HepG2 (cell line): Measurements from ENCODE around the gene NPAS2. TPM values are rescaled to one million over a fixed set of nuclear protein-coding genes. Genes with fewer than 3 reads are reported as not detected.

Experiments used
- ARNTL ChIP-seq: sonication (generic); formaldehyde crosslinking; IDR thresholded peaks from 2 replicates; pipeline ENCODE4 v1.4.0; 2020; ENCODE audit warnings: mild to moderate bottlenecking, missing genetic modification reagents
- ATM ChIP-seq: fragments of 450-650 bp; IDR thresholded peaks from 2 replicates; pipeline ENCODE4 v1.7.1; 2017; ENCODE audit warnings: mild to moderate bottlenecking, borderline replicate concordance
- GPN1 ChIP-seq: sonication (generic); formaldehyde crosslinking; IDR thresholded peaks from 2 replicates; pipeline ENCODE4 v1.5.1; 2020; ENCODE audit warnings: missing genetic modification reagents, borderline replicate concordance
- HOXA3 ChIP-seq: sonication (generic); formaldehyde crosslinking; IDR thresholded peaks from 2 replicates; pipeline ENCODE4 v1.5.0; 2020; ENCODE audit warnings: missing genetic modification reagents
- KAT7 ChIP-seq: IDR thresholded peaks from 2 replicates; pipeline ENCODE4 v1.6.1; 2018; ENCODE audit warnings: borderline replicate concordance, missing compliant biosample characterization
- KLF11 ChIP-seq: IDR thresholded peaks from 2 replicates; pipeline ENCODE4 v1.6.1; 2016; ENCODE audit warnings: missing compliant biosample characterization
- MBD4 ChIP-seq: IDR thresholded peaks from 2 replicates; pipeline ENCODE4 v1.6.1; 2012; ENCODE audit warnings: low read length, inconsistent platforms, borderline replicate concordance
- THAP11 ChIP-seq: IDR thresholded peaks from 2 replicates; pipeline ENCODE4 v1.6.1; 2016; ENCODE audit warnings: missing biosample characterization, missing genetic modification reagents
- ZBTB38 ChIP-seq: sonication (generic); formaldehyde crosslinking; IDR thresholded peaks from 2 replicates; pipeline ENCODE4 v1.5.1; 2020; ENCODE audit warnings: mild to moderate bottlenecking, missing genetic modification reagents
- polyA plus RNA-seq, 8 experiments: library from polyadenylated mRNA; depleted of rRNA in 3 of 8; stranded (reverse) in 7 of 8; unstranded in 1 of 8; fragments of >200 nt; fragmentation: Illumina TruSeq in 4 of 8; extraction: Trizol in 4 of 8; gene quantifications; 2 replicates each; pipeline versions ENCODE4 v1.2.1 to v1.2.3, GENCODE V29; 2011 to 2016; ENCODE audit warnings: low read depth in 4 of 8, missing spikeins in 1 of 8, mixed read lengths in 1 of 8; ENCODE audit not compliant: insufficient read depth in 1 of 8
- total RNA-seq, 5 experiments: library from RNA; depleted of rRNA; stranded (reverse); fragments of >200 nt; fragmentation: Illumina TruSeq; extraction: Trizol; gene quantifications; 2 replicates each; pipeline ENCODE4 v1.2.3, GENCODE V29; 2016; ENCODE audit warnings: low read depth in 1 of 5
- TF ChIP-seq, protein P1 (sequence below): sonication (generic); formaldehyde crosslinking; conservative IDR thresholded peaks from 2 replicates; pipeline ENCODE4 v1.4.0; 2020; ENCODE audit warnings: missing genetic modification reagents
- TF ChIP-seq, protein P2 (sequence below): sonication (generic); formaldehyde crosslinking; IDR thresholded peaks from 2 replicates; pipeline ENCODE4 v1.8.0; 2022; ENCODE audit warnings: missing genetic modification reagents, mild to moderate bottlenecking, moderate library complexity, borderline replicate concordance

The NPAS2 gene
- total and polyA plus RNA-seq, 2 of the 13 experiments (the other 11 are each of a cell fraction or from before 2014, with no cell fraction given) = 14.8 to 37.5 TPM

DNA sequence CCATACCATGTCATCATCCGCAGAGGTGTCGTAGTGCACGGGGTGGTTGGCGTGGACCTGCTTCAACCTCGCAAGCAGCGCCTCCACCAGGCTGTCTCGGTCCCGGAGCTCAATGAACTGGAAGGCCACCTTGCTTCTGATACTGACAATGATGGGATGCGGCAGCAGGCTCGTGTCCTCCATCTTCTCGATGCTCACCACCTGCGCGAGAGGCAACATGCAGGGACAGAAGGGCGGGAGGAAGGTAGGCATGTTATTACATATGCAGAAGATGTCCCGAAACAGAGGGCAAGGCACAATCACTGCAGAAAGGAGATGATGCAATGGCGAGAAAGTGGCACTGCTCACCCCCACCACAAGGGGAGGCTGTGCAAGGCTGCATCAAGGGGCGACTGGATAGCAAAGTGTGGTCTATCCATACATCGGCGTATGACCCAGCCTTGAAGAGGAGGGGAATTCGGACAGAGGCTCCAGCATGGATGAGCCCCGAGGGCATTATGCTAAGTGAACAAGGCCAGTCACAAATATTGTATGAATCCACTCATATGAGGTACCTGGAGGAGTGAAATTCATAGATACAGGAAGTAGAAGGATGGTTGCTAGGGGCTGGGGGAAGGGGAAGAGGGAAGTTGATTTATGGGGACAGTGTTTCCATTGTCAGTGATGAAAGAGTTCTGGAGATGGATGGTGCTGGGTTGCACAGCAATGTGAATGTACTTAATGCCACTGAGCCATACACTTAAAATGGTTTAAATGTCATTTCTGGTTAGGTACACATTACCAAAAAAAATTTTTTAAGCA is 218.7 kb downstream of the NPAS2 start (continued):
- TF ChIP-seq ZBTB38 (CRISPR knock-in tag) = peak; percentile 82
- TF ChIP-seq GPN1 (CRISPR knock-in tag) = no peak
- no peak for TF ChIP-seq ATM
- TF ChIP-seq KAT7 = peak; percentile 85; the same call in 1 of the 2 replicates
- TF ChIP-seq, protein P1, sequence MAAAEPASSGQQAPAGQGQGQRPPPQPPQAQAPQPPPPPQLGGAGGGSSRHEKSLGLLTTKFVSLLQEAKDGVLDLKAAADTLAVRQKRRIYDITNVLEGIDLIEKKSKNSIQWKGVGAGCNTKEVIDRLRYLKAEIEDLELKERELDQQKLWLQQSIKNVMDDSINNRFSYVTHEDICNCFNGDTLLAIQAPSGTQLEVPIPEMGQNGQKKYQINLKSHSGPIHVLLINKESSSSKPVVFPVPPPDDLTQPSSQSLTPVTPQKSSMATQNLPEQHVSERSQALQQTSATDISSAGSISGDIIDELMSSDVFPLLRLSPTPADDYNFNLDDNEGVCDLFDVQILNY (CRISPR knock-in tag) = no peak
- peak; percentile 67; the same call in 1 of the 2 replicates for TF ChIP-seq THAP11
- TF ChIP-seq MBD4 = no peak
- TF ChIP-seq ARNTL (CRISPR knock-in tag) = no peak
- TF ChIP-seq KLF11 (CRISPR knock-in tag) = no peak
- peak; percentile 51; the same call in 1 of the 2 replicates for TF ChIP-seq HOXA3 (CRISPR knock-in tag)
- TF ChIP-seq, protein P2, sequence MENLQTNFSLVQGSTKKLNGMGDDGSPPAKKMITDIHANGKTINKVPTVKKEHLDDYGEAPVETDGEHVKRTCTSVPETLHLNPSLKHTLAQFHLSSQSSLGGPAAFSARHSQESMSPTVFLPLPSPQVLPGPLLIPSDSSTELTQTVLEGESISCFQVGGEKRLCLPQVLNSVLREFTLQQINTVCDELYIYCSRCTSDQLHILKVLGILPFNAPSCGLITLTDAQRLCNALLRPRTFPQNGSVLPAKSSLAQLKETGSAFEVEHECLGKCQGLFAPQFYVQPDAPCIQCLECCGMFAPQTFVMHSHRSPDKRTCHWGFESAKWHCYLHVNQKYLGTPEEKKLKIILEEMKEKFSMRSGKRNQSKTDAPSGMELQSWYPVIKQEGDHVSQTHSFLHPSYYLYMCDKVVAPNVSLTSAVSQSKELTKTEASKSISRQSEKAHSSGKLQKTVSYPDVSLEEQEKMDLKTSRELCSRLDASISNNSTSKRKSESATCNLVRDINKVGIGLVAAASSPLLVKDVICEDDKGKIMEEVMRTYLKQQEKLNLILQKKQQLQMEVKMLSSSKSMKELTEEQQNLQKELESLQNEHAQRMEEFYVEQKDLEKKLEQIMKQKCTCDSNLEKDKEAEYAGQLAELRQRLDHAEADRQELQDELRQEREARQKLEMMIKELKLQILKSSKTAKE = no peak
